Stimulated activated CD8-positive, alpha-beta memory T cell treated with anti-CD3 and anti-CD28 coated beads, Interleukin-15, amount 100 ng/mL, for 48 hours (primary cell): Measurements from ENCODE around the gene B3GNT8.
A peak's percentile ranks its signal among the peaks of the same experiment; 100 is the strongest.
"Not testable (repeated sequence)": the region's sequence is repeated elsewhere in the genome, so short reads cannot be mapped to it uniquely, and the experiment has no call there.

Experiments
- DNase-seq, 2 donors: peaks; one replicate each; pipeline ENCODE4 v3.0.0-alpha.2; 2020; ENCODE audit warnings: low read depth in 2 of 2

Gene B3GNT8

GRCh38 chr19:41414461-41414860 lies 12.7 kb downstream of the B3GNT8 start:
- no peak for DNase-seq

- DNase-seq, result no peak
These were observed 13.2 kb downstream of the B3GNT8 start for GRCh38 chr19:41413947-41414346.

- DNase-seq, result no peak
These were observed 14.2 kb downstream of the B3GNT8 start for GRCh38 chr19:41412953-41413352.

GRCh38 chr19:41411968-41412265 lies 15.3 kb downstream of the B3GNT8 start:
- DNase-seq, result no peak

- no peak for DNase-seq
These were observed 15.8 kb downstream of the B3GNT8 start for GRCh38 chr19:41411100-41411967.

GRCh38 chr19:41410336-41411054 lies 16.7 kb downstream of the B3GNT8 start:
- DNase-seq, result no peak

GRCh38 chr19:41409288-41409687 lies 17.9 kb downstream of the B3GNT8 start:
- DNase-seq, result no peak

GRCh38 chr19:41408846-41409245 lies 18.3 kb downstream of the B3GNT8 start:
- DNase-seq, result not testable (repeated sequence)

- no peak for DNase-seq
These were observed 18.9 kb downstream of the B3GNT8 start for GRCh38 chr19:41408256-41408655.

- no peak for DNase-seq
These were observed 19.9 kb downstream of the B3GNT8 start for GRCh38 chr19:41407271-41407670.

GRCh38 chr19:41405776-41406175 lies 21.4 kb downstream of the B3GNT8 start:
- no peak for DNase-seq

GRCh38 chr19:41403181-41403970 lies 23.8 kb downstream of the B3GNT8 start:
- no peak for DNase-seq

- no peak for DNase-seq
These were observed 25.2 kb downstream of the B3GNT8 start for GRCh38 chr19:41402010-41402409.

- DNase-seq, result no peak
These were observed 25.7 kb downstream of the B3GNT8 start for GRCh38 chr19:41401483-41401882.

GRCh38 chr19:41399525-41399924 lies 27.6 kb downstream of the B3GNT8 start:
- no peak for DNase-seq

GRCh38 chr19:41399091-41399490 lies 28.1 kb downstream of the B3GNT8 start:
- DNase-seq, result no peak

GRCh38 chr19:41398598-41398997 lies 28.6 kb downstream of the B3GNT8 start:
- DNase-seq, result no peak

- no peak for DNase-seq
These were observed 29.1 kb downstream of the B3GNT8 start for GRCh38 chr19:41398050-41398418.

- DNase-seq, result peak; percentile 99
These were observed 29.8 kb downstream of the B3GNT8 start, which contains the start of the genes BCKDHA and EXOSC5 for GRCh38 chr19:41397086-41398049. Gene BCKDHA, plus strand, starts transcription at chr19:41397818. Its CDS starts 10 bp downstream, at chr19:41397828. Gene EXOSC5, minus strand, starts transcription at chr19:41397359. Its CDS starts 31 bp downstream, at chr19:41397328.

- DNase-seq, result no peak
These were observed 31.8 kb downstream of the B3GNT8 start for GRCh38 chr19:41395355-41395754.

GRCh38 chr19:41392775-41393174 lies 34.4 kb downstream of the B3GNT8 start:
- DNase-seq, result no peak
